DND-41 (cell line): Measurements from ENCODE around the gene EFCAB11.

Experiments
- CTCF ChIP-seq: IDR thresholded peaks from 2 replicates; pipeline ENCODE4 v1.5.1; 2012; ENCODE audit warnings: borderline replicate concordance, low read length, moderate library complexity, mild to moderate bottlenecking; ENCODE audit not compliant: poor library complexity, severe bottlenecking; ENCODE audit errors: extremely low read depth
- EZH2 ChIP-seq: IDR thresholded peaks from 3 replicates; pipeline ENCODE4 v1.6.1; 2012; ENCODE audit warnings: borderline replicate concordance, low read depth, mild to moderate bottlenecking, moderate library complexity, low read length, inconsistent platforms; ENCODE audit not compliant: severe bottlenecking

GRCh38 chr14:89912221-89912620 lies 42.3 kb downstream of the EFCAB11 start:
- no peak for TF ChIP-seq CTCF
- no peak for TF ChIP-seq EZH2
